GM21390 (cell line): Measurements from ENCODE around the gene SARS1.
"Not testable (repeated sequence)": the region's sequence is repeated elsewhere in the genome, so short reads cannot be mapped to it uniquely, and the experiment has no call there.

Source experiments
- ATAC-seq: cut with Tn5 transposase; IDR thresholded peaks from one replicate; pipeline ENCODE4 v1.9.1; 2021; ENCODE audit not compliant: unreplicated experiment

SARS1 gene, protein sequence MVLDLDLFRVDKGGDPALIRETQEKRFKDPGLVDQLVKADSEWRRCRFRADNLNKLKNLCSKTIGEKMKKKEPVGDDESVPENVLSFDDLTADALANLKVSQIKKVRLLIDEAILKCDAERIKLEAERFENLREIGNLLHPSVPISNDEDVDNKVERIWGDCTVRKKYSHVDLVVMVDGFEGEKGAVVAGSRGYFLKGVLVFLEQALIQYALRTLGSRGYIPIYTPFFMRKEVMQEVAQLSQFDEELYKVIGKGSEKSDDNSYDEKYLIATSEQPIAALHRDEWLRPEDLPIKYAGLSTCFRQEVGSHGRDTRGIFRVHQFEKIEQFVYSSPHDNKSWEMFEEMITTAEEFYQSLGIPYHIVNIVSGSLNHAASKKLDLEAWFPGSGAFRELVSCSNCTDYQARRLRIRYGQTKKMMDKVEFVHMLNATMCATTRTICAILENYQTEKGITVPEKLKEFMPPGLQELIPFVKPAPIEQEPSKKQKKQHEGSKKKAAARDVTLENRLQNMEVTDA

DNA sequence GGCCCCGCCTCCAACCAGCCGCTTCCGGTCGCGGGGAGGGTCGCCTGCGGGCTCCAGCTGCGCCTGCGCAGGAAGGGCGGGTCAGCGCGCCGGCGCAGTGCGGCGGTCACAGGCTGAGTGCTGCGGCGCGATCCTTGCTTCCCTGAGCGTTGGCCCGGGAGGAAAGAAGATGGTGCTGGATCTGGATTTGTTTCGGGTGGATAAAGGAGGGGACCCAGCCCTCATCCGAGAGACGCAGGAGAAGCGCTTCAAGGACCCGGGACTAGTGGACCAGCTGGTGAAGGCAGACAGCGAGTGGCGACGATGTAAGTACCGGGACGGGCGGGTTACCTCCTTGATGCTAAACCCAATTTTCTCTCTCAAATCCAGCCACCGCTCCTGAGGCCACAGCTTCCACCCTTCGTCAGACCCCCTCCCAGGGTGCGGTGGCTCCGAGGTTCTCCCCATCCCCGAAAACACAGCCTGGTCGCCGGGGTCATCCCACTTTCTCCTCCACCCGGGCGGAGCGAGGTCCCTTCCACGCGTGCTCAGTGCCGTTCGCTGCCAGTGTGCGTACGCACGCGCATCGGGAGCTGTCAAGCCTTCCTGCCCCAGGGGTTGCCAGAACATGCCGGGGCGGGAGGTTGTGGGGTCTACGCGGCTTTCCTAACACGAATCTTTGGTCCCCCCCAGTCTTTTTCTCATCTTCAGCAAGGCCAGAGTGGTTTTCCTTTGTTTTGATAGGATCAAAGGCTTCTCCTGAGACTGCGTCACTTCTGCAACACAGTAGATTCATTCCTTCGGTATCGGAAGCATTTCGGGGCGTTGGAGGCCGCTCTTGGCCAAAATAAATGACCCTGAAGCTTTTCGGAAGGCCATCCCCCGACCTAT, at the start of gene SARS1:
Gene SARS1 (plus strand): TSS at position 95 of the 870 bp plus-strand sequence. CDS start 75 bp downstream, at position 170.
- peak; percentile 76 for ATAC-seq

DNA sequence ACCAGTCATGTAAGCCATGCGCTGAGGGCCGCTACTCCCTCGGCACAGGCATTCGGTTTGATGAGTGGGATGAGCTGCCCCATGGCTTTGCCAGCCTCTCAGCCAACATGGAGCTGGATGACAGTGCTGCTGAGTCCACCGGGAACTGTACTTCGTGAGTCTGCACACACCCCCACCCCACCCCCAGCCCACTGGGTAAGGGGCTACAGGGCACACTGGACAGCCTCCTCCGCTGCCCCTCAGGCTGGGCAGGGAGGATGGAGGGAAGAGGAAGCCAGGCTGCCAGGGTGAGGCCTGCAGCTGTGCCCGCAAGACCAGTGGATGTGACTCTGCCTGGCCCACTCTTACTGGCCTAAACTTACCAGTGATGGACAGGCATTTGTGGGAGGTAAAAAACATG, 49.2 kb upstream of the SARS1 start:
- ATAC-seq: no peak

DNA sequence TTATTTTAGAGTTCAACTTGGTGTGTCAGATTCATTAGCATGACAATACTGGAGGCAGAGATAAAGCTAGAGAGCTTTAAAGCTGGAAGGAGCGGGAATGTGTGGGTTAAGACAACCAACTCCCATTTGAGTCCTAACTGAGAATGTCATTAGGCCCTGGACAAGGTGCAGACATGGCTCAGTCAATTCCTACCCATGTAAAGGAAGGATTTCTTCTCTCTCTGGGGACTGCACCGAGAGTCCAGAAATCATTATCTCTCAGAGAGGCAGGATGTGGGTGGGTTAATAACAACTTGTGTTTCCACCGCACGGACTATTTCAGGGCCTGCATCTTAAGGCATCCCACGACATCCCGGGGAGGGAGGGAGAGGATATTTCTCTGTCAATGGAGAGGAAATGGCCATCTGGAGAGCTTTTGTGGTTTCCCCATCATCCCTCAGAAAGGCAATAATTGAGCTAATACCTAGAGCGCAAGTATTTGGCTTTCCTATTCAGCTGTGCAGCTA, 46.7 kb upstream of the SARS1 start:
- ATAC-seq: peak; percentile 39

DNA sequence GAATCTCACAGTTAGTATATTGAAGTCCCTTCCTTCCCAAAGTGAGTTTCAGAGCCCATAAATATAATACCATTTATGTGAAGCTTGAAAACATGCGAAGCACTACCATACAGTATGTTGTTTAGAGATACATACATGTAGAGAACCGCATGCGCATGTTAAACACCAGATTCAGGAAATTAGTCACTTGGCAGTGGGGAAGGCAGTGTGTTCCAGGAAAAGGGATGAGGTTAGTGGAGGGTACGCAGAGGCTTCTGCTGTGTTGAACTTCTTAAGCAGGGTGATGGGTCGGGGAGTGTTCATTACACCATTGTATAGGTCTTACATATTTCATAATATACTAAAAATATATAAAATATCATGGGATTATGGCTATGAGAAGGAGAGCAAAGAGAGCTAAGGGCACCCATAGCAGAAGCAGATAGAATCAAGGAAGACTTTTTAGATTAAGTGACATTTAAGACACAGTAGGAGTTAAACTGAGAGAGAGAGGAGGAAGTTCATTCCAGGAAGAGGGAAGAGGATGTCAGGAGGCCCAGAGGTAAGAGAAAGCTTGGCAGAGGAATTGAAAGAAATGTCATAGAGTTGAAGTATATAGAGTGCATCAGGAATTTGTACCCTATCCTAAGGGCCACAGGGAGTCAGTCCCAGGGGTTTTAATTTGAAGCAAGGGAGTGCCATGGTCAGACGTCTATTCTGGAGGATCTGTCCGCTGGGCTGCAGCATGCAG, 43.5 kb upstream of the SARS1 start:
- no peak for ATAC-seq

DNA sequence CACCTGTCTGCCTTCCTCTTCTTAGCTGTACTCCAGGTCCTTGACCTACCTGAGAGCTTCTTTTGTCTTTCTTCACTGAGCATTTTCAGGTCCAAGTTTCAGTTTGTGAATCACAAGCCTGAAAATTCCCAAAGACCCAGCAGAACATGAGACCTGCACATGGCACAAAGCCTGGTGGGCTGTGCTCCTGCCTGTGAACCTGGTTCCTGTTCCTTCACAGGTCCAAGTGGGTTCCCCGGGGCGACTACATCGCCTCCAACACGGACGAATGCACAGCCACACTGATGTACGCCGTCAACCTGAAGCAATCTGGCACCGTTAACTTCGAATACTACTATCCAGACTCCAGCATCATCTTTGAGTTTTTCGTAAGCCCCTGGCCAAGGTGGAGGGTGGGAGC, 42.1 kb upstream of the SARS1 start:
- ATAC-seq: no peak

DNA sequence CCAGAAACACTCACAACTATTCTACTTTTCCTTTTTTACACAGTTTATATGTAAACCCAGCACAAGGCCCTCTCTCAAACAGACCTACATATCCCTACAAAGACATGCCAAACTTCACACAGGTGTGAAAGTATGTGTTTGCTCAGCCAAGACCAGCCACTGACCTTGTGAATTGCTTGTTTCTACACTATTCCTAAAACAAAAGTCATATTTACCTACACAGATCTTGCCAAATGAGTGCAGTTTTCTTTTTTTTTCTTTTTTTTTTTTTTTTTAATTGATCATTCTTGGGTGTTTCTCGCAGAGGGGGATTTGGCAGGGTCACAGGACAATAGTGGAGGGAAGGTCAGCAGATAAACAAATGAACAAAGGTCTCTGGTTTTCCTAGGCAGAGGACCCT, 37.4 kb upstream of the SARS1 start:
- ATAC-seq: not testable (repeated sequence)

DNA sequence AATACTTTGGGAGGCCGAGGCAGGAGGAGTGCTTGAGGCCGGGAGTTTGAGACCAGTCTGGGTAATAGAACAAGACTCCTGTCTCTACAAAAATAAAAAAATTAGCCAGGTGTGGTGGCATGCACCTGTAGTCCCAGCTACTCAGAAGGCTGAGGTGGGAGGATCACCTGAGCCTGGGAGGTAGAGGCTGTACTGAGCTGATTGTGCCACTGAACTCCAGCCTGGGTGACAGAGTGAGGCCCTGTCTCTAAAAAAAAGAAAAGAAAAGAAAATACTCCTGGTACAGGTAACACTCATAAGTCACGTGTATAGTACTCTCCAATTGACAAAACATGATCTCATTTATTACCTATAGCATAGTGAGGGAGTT, 33.0 kb upstream of the SARS1 start:
- ATAC-seq: not testable (repeated sequence)

DNA sequence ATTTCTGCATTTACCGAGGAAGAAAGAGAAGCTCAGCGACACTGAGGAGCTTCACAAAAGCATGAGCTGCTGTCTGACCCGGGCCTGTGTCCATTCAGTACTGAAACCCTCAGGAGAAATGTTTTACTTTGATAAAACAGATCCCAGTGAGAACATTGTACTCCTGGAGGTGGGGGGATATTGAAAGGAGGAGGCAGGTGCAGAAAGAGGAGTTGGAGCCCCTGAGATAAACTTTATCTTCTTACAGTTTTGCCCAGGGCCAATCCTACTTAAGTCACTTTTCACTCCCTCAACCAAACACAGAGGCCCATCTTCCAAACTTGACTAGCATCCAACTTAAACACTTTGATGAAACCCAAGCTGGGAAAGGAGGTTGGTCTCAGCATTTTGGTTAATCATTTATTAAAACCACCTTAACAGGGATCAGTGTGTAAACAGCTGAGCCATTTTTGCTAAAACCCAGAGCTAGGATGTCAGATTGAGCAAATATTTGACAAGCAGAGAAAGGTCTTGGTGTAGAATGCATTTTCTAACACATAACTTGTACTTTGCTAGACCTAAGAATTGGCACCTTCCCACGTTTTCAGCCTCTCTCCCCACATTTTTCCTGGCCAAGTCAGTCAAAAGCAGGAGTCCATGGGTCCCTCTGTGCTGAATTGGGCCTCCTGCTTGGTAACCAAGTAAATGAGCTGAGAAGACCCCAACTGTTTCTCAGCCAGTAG, 32.5 kb upstream of the SARS1 start:
- ATAC-seq: no peak

DNA sequence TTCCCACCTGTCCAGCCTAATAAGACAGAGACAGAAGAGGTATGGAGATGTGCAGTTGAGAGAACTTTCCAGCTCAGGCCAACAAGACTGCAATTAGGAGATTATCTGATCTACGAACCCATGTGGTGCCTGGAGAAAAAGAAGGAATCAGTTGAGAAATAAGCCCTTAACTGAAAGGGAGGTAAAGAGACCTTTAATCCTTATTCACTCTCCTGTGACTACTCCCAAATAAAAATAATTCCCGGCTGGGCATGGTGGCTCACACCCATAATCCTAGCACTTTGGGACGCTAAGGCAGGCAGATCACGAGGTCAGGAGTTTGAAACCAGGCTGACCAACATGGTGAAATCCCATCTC, 31.9 kb upstream of the SARS1 start:
- no peak for ATAC-seq

DNA sequence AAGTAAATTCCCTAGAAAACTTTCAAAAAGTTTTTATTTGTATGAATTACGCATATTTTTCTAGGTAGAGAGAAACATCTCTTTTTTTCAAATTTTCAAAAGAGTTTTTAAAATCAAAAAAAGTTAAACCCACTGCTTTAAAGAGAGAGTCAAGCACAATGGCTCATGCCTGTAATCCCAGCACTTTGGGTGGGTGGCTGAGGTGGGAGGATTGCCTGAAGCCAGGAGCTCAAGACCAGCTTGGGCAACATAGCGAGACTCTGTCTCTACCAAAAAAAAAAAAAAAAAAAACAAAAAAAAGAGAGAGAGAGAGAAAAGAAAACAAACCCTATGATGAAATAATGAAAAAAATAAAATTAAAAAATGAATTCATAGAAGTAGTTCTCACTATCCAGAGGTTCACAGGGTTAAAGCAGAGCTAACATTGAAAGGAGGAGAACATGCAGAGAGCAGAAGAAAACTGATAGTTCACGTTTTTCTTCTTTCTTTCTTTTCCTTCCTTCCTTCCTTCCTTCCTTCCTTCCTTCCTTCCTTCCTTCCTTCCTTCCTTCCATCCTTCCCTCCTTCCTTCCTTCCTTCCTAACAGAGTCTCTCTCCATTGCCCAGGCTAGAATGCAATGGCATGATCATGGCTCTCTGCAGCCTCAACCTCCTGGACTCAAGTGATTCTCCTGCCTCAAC, 30.5 kb upstream of the SARS1 start:
- ATAC-seq: no peak

DNA sequence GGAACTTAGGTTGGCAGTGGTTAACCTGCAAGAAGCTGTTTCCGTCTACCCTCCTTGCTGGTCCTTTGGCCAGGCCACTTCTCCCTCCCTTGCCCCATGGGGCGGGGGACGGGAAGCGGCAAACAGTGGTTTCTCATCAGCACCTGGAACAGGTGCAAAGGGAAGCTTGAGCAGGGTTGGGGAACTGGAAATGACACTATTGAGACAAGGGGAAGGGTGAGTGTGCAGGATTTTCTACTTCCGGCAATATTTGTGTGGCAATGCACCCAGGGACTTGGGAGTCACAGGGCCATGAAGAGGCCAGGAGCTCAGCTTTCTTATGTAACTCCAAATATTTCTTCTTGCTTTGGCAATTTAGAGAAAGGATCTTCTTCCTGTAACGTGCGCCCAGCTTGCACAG, 29.0 kb upstream of the SARS1 start:
- no peak for ATAC-seq

DNA sequence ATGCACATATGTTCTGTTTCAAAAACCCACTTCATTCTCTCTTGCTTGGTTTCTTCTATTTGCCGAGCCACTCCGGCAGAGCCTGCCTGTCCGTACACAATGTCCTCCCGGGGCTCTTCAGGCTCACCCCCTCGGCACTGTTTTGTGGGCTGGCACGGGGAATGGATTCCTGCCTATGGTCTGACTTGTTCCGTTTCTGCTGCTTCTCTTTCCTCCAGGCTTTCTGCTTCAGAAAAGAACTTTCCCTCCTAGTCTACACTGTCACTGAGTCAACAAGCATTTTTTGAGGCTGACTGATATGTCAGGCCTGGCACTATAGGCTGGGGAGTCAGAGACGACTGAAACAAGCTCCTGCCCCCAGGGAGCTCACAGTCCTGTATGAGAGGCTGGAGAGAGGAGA, 28.4 kb upstream of the SARS1 start:
- ATAC-seq: no peak

DNA sequence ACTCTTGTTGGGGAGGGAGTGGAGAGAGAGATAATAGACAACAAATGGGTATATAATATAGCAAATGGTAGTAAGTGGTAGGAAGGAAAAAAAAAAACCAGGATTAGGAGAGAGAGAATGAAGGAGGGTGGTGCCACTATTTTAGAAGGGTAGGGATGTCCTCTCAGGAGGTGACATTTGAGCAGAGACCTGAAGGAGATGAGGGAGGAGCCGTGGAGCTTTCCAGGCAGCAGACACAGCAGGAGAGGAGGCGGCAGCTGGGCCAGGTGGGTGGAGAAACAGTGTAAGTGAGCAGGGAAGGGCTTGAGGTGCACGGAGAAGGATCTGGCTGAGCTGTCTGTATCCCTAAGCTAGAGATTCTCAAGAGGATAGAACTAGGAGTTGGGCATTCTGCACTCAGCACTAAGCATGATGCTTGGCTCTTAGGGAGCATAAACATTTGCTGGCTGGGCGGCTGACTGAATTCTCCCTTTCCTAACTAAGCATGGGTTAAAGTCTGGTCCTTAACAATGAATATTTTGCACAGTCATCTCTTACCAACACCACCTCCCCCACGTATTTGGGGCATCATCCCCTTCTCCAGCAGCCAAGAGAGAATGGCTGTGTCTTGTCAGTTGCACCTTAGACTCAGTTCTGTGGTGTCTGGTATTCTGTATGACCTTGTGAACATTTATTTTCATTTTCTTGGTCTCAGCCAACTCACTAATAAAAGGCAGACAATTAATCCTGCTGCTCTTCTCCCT, 27.6 kb upstream of the SARS1 start:
- ATAC-seq: no peak

DNA sequence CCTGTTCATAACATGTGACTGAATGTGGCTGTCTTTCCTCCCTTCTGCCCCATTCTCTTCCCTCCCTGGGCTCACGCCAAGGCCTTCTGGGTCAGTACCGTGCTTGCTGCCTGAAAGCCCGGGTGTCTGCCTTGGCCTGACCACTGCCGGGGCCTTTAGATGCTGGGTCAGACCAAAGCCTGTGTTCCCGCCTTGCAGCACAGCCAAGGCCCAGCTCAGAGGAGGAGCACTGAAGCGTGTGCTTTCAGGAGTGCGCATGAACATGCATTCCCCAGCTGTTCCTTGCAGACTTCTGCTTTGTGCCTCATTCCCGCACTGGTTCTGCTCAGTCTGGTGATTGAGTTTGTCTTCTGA, 27.0 kb upstream of the SARS1 start:
- ATAC-seq: no peak

DNA sequence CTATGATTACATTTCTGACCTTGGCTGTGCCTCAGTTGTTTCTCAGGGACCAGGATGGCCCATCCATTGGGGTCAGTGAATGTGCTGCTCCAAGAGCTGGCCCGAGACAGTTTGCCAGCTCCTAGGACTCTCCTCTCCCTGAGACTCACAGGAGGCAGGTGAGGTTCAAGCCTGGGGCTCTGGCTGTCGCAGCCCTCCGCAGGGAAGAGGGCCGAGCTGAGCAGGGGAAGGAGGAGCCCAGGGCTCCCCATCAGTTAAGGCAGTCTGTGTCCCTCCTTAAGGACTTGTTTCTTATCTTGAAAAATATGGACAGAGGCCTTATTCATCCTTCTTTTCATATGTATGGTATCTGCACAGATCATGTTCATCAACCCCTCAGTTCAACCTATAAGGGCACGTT, 26.6 kb upstream of the SARS1 start:
- ATAC-seq: no peak

DNA sequence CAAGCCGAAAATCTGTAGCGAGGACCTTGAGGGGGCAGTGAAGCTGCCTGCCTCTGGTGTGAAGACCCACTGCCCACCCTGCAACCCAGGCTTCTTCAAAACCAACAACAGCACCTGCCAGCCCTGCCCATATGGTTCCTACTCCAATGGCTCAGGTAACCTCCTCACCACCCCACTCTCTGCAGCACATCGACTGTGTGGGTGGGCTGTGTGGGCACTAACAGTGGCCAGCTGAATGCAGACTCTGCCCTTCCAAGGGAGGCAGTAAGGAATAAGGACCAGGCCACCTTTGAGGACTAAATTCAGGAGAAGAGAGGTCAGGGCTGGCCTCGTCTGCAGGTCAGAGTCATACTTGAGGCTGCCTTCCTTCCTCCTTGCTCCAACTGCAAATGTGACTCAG, 25.5 kb upstream of the SARS1 start:
- ATAC-seq: no peak

DNA sequence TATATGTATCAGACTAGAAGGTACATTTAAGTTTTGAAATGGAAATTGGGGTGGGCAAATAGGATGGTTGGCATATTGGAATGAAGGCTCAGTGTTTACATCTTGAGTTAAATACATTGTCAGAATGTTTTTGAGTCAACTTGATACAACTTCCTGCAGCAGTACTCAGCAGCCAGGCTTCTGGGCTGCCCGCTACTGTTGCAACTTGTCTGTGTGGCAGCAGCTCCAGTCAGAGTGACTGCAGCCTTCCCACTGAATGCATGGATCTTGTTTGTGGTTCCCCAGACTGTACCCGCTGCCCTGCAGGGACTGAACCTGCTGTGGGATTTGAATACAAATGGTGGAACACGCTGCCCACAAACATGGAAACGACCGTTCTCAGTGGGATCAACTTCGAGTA, 24.9 kb upstream of the SARS1 start:
- no peak for ATAC-seq

DNA sequence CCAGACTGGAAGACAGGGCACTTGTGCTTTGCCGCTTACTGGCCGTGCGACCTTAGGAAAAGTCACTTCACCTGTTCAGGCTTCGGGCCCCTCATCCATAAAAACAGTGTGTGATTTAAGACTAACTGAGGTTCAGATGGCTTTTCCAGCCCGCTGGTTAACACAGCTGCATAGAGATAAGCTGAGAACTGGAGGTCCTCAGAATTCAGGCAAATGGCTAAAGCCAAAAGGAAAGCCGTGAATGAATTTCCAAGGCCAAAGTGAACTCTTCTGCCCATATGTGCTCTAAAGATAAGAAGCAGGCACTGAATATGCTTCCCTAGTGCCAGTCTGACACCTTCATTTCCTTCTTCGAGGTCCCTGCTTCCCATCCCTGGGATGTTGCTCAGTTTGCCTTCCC, 23.5 kb upstream of the SARS1 start:
- ATAC-seq: no peak

DNA sequence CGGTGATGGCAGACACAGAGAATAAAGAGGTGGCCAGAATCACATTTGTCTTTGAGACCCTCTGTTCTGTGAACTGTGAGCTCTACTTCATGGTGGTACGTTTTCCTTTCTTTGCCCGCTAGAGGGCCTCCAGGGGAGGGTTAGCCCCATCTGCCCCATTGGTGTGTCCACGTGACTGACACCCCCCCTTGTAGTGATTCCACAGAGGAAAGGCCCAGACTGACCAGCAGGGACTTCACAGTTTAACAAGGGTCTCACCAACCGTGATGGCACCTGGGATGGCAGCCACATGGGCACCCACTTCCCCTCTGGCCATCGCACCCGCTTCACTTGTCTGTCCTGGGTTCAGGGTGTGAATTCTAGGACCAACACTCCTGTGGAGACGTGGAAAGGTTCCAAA, 22.3 kb upstream of the SARS1 start:
- no peak for ATAC-seq
